Glutamatergic neuron (in vitro differentiated cells): ENCODE results near the gene ZNF365. TPM values are rescaled to one million over a fixed set of nuclear protein-coding genes. Genes with fewer than 3 reads are reported as not detected.
A peak's percentile ranks its signal among the peaks of the same experiment; 100 is the strongest.
"Not testable (repeated sequence)": the region's sequence is repeated elsewhere in the genome, so short reads cannot be mapped to it uniquely, and the experiment has no call there.

Experiments
- DNase-seq: peaks from one replicate; pipeline ENCODE4 v3.0.0; 2022
- H3K27ac Mint-ChIP-seq: one replicate; pipeline ENCODE4 v1.8.0; 2020; ENCODE audit warnings: mild to moderate bottlenecking, mixed read lengths, inconsistent platforms; ENCODE audit not compliant: unreplicated experiment
- H3K27me3 Mint-ChIP-seq: one replicate; pipeline ENCODE4 v1.8.0; 2020; ENCODE audit warnings: mild to moderate bottlenecking, moderate library complexity, mixed read lengths, inconsistent platforms; ENCODE audit not compliant: unreplicated experiment
- H3K36me3 Mint-ChIP-seq: one replicate; pipeline ENCODE4 v1.8.0; 2020; ENCODE audit warnings: mild to moderate bottlenecking, mixed read lengths, inconsistent platforms; ENCODE audit not compliant: unreplicated experiment
- H3K4me1 Mint-ChIP-seq: one replicate; pipeline ENCODE4 v1.8.0; 2020; ENCODE audit warnings: mild to moderate bottlenecking, low read depth, mixed read lengths, inconsistent platforms; ENCODE audit not compliant: unreplicated experiment
- H3K4me3 Mint-ChIP-seq: one replicate; pipeline ENCODE4 v1.8.0; 2020; ENCODE audit warnings: mild to moderate bottlenecking, mixed read lengths, inconsistent platforms; ENCODE audit not compliant: unreplicated experiment
- H3K9me3 Mint-ChIP-seq: one replicate; pipeline ENCODE4 v1.8.0; 2020; ENCODE audit warnings: mild to moderate bottlenecking, moderate library complexity, mixed read lengths, inconsistent platforms; ENCODE audit not compliant: unreplicated experiment
- CTCF ChIP-seq: fragments of 200-600 bp; sonication (generic); IDR thresholded peaks from one replicate; pipeline ENCODE4 v1.5.0; 2021; ENCODE audit not compliant: partially characterized antibody, unreplicated experiment
- total RNA-seq: library from RNA; stranded (reverse); fragmentation: NEBNext Ultra II Directional; extraction: Animal tissue kit (Norgen Biotek cat#: 25700); gene quantifications from one replicate; pipeline ENCODE4 v1.2.1, GENCODE V29; 2021; ENCODE audit not compliant: unreplicated experiment

The ZNF365 gene
- total RNA-seq, 1 donor from 2014 or later: 0.76 TPM

- Mint-ChIP-seq H3K27me3 (no peaks in the 10 kb centered on the region), H3K4me3 (no peak overlapping the region), H3K9me3 (peaks cover 4% of the 10 kb centered on the region), H3K27ac (no peak overlapping the region), H3K4me1 (no peaks in the 10 kb centered on the region), H3K36me3 (no peaks in the 10 kb centered on the region)
- TF ChIP-seq CTCF: no peak
- DNase-seq: no peak
Measured at GRCh38 chr10:62356447-62356846, 17.7 kb upstream of the ZNF365 start.

- H3K27me3 Mint-ChIP-seq, H3K4me3 Mint-ChIP-seq, H3K36me3 Mint-ChIP-seq, DNase-seq, H3K4me1 Mint-ChIP-seq, H3K27ac Mint-ChIP-seq, H3K9me3 Mint-ChIP-seq: not testable (repeated sequence)
Measured at GRCh38 chr10:62358151-62358550, 16.0 kb upstream of the ZNF365 start.

- Mint-ChIP-seq H3K4me1 (no peaks in the 10 kb centered on the region), H3K9me3 (peaks cover 2% of the 10 kb centered on the region), H3K27ac (peak overlapping the region; percentile 52), H3K36me3 (no peaks in the 10 kb centered on the region), H3K27me3 (no peaks in the 10 kb centered on the region), H3K4me3 (peak overlapping the region; percentile 98)
- no peak for DNase-seq
- no peak for TF ChIP-seq CTCF
Measured at GRCh38 chr10:62373639-62373994, 552 bp upstream of the ZNF365 start.

GRCh38 chr10:62374862-62375710 lies 917 bp downstream of the ZNF365 start:
- H3K4me1 Mint-ChIP-seq: no peaks in the 10 kb centered on the region
- no peak for DNase-seq
- TF ChIP-seq CTCF: no peak
- H3K9me3 Mint-ChIP-seq: peaks cover 2% of the 10 kb centered on the region
- no peaks in the 10 kb centered on the region for H3K27me3 Mint-ChIP-seq
- no peaks in the 10 kb centered on the region for H3K36me3 Mint-ChIP-seq
- peak overlapping the region; percentile 85 for H3K4me3 Mint-ChIP-seq
- peak overlapping the region; percentile 66 for H3K27ac Mint-ChIP-seq

GRCh38 chr10:62376071-62377025 lies 2.2 kb downstream of the ZNF365 start:
- H3K27me3 Mint-ChIP-seq: no peaks in the 10 kb centered on the region
- peaks cover 2% of the 10 kb centered on the region for H3K9me3 Mint-ChIP-seq
- no peak for TF ChIP-seq CTCF
- no peaks in the 10 kb centered on the region for H3K36me3 Mint-ChIP-seq
- no peak for DNase-seq
- no peak overlapping the region for H3K4me3 Mint-ChIP-seq
- no peaks in the 10 kb centered on the region for H3K4me1 Mint-ChIP-seq
- no peak overlapping the region for H3K27ac Mint-ChIP-seq
